Activated CD8-positive, alpha-beta T cell treated with anti-CD3 and anti-CD28 coated beads for 36 hours (primary cell): ENCODE data around the gene SHFL. TPM values are rescaled to one million over a fixed set of nuclear protein-coding genes. Genes with fewer than 3 reads are reported as not detected.
A peak's percentile ranks its signal among the peaks of the same experiment; 100 is the strongest.

ENCODE experiments used
- ATAC-seq: fragments of 200-7000 bp; cut with Tn5 transposase; one replicate; pipeline ENCODE4 v1.10.0; 2021; ENCODE audit warnings: mild to moderate bottlenecking, moderate library complexity
- CTCF ChIA-PET: fragments of 350-600 bp; sonication (Branson Sonifier 250); formaldehyde crosslinking; loops from one replicate; lab custom pipeline; 2021; ENCODE audit warnings: antibody characterized with exemption; lab: Charles Lee
- POLR2A ChIA-PET: fragments of 350-600 bp; sonication (Branson Sonifier 250); formaldehyde crosslinking; loops from one replicate; lab custom pipeline; 2021; ENCODE audit warnings: antibody characterized with exemption; lab: Charles Lee
- DNase-seq: peaks from one replicate; pipeline ENCODE4 v3.0.0-alpha.2; 2020
- H3K27ac Mint-ChIP-seq: one replicate; pipeline ENCODE4 v1.8.0; 2021; ENCODE audit warnings: mild to moderate bottlenecking, mixed read lengths
- H3K27me3 Mint-ChIP-seq: one replicate; pipeline ENCODE4 v1.8.0; 2021; ENCODE audit warnings: mixed read lengths
- H3K36me3 Mint-ChIP-seq: one replicate; pipeline ENCODE4 v1.8.0; 2021; ENCODE audit warnings: low read depth, mixed read lengths
- H3K4me1 Mint-ChIP-seq: one replicate; pipeline ENCODE4 v1.8.0; 2021; ENCODE audit warnings: low read depth, mixed read lengths
- H3K4me3 Mint-ChIP-seq: one replicate; pipeline ENCODE4 v1.8.0; 2021; ENCODE audit warnings: mild to moderate bottlenecking, moderate library complexity, mixed read lengths
- H3K9me3 Mint-ChIP-seq: one replicate; pipeline ENCODE4 v1.8.0; 2021; ENCODE audit warnings: mixed read lengths
- intact Hi-C: fragments of 100-400 bp; cut with micrococcal nuclease; formaldehyde crosslinking; loops from one replicate; pipeline ENCODE4 v1.10.0; 2022
- total RNA-seq, 2 experiments: library from RNA; stranded (reverse); gene quantifications; one replicate each; pipeline ENCODE4 v1.2.3, GENCODE V29; 2021
- TF ChIP-seq, protein P1 (sequence below): fragments of 200-600 bp; IDR thresholded peaks from one replicate; pipeline ENCODE4 v1.8.0; 2022; ENCODE audit warnings: antibody characterized with exemption, mild to moderate bottlenecking

Gene SHFL
- total RNA-seq, 2 experiments from 2014 or later: 45.6 to 49.5 TPM

DNA sequence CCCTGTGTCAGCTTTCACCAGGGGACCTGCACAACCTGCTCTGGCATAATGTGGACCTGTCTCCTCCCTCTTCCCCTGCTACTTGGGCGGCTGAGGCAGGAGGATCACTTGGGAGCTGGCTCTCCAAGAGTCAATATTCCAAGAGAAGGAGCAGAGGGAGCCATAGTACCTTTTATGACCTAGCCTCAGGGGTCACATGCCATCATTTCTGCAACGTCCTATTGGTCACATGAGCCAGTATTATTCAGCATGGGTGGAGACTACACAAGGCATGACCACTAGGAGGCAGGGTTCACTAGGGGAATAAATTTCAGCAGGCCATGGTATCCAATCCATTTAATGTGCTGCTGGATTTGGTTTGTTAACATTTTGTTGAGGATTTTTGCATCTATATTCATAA is 12.0 kb upstream of the SHFL start:
- Mint-ChIP-seq H3K27me3 (peaks cover 3% of the 10 kb centered on the region), H3K9me3 (peaks cover 6% of the 10 kb centered on the region), H3K27ac (no peak overlapping the region), H3K4me3 (no peak overlapping the region), H3K4me1 (no peaks in the 10 kb centered on the region), H3K36me3 (no peaks in the 10 kb centered on the region)
- DNase-seq: peak; percentile 71
- TF ChIP-seq, protein P1, sequence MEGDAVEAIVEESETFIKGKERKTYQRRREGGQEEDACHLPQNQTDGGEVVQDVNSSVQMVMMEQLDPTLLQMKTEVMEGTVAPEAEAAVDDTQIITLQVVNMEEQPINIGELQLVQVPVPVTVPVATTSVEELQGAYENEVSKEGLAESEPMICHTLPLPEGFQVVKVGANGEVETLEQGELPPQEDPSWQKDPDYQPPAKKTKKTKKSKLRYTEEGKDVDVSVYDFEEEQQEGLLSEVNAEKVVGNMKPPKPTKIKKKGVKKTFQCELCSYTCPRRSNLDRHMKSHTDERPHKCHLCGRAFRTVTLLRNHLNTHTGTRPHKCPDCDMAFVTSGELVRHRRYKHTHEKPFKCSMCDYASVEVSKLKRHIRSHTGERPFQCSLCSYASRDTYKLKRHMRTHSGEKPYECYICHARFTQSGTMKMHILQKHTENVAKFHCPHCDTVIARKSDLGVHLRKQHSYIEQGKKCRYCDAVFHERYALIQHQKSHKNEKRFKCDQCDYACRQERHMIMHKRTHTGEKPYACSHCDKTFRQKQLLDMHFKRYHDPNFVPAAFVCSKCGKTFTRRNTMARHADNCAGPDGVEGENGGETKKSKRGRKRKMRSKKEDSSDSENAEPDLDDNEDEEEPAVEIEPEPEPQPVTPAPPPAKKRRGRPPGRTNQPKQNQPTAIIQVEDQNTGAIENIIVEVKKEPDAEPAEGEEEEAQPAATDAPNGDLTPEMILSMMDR: peak; percentile 57
- intact Hi-C loops: loop anchor here (2.0 kb wide), 1 partner anchor 39 kb away; no protein-coding TSS in a partner anchor
- CTCF ChIA-PET: interaction anchor here (0.6 to 1.8 kb wide), 7 partner anchors 9 to 176 kb away, joined by 3 to 8 read pairs (median 3); partner anchors contain the start of gene P2RY11
- peak; percentile 88 for ATAC-seq
- POLR2A ChIA-PET: interaction anchor here (0.5 to 1.9 kb wide), 2 partner anchors 39 to 71 kb away, joined by 3 to 5 read pairs; no protein-coding TSS in a partner anchor

DNA sequence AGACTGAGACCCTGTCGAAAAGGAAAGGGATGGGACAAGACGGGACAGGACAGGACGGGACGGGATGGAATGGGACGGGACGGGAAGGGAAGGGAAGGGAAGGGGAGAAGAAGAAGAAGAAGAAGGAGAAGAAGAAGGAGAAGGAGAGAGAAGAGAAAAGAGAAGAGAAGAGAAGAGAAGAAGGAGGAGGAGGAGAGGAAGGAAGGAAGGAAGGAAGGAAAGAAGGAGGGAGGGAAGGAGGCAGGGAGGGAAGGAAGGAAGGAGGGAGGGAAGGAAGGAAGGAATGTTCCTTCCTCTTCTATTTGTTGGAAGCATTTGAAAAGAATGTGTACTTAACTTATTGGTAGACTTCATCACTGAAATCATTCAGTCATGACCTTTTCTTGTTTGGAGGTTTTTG is 9.6 kb upstream of the SHFL start:
- POLR2A ChIA-PET: no interaction called here
- no peak for DNase-seq
- TF ChIP-seq, protein P1: no peak
- CTCF ChIA-PET: no interaction called here
- Mint-ChIP-seq H3K27me3 (peaks cover 3% of the 10 kb centered on the region), H3K27ac (no peak overlapping the region), H3K36me3 (no peaks in the 10 kb centered on the region), H3K4me1 (no peaks in the 10 kb centered on the region), H3K9me3 (peaks cover 6% of the 10 kb centered on the region), H3K4me3 (no peak overlapping the region)
- no peak for ATAC-seq
- intact Hi-C loops: no loop called here

DNA sequence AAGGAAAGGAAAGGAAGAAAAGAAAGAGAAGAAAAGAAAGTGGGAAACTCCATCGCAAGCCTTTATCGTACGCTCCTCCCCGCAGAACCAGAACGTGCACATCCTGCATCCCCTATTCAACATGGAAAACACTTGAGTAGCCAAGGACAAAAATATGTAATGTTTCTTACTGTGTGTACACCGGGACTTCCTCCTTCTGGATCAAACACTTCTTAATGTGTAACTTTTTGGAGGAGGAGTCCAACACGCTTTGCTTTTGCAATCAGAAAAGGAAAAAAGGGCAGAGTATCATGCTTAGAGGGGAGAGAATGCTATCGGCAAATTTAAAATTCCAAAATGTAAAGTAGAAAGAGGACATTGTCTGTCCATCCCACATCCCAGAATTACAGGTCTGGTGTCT is 7.8 kb upstream of the SHFL start:
- intact Hi-C loops: no loop called here
- Mint-ChIP-seq H3K27ac (no peak overlapping the region), H3K36me3 (no peaks in the 10 kb centered on the region), H3K27me3 (peaks cover 3% of the 10 kb centered on the region), H3K4me1 (no peaks in the 10 kb centered on the region), H3K9me3 (peaks cover 6% of the 10 kb centered on the region), H3K4me3 (no peak overlapping the region)
- TF ChIP-seq, protein P1: no peak
- no peak for ATAC-seq
- DNase-seq: no peak
- CTCF ChIA-PET: interaction anchor here (1.6 kb wide), 1 partner anchor 50 kb away, joined by 4 read pairs; no protein-coding TSS in a partner anchor
- POLR2A ChIA-PET: interaction anchor here (1.2 kb wide), 1 partner anchor 34 kb away, joined by 4 read pairs; no protein-coding TSS in a partner anchor

- CTCF ChIA-PET: interaction anchor here (1.6 kb wide), 1 partner anchor 51 kb away, joined by 4 read pairs; no protein-coding TSS in a partner anchor
- no peaks in the 10 kb centered on the region for H3K4me1 Mint-ChIP-seq
- H3K36me3 Mint-ChIP-seq: no peaks in the 10 kb centered on the region
- no peak overlapping the region for H3K4me3 Mint-ChIP-seq
- DNase-seq: no peak
- no peak for ATAC-seq
- peaks cover 2% of the 10 kb centered on the region for H3K9me3 Mint-ChIP-seq
- TF ChIP-seq, protein P1: no peak
- H3K27me3 Mint-ChIP-seq: peaks cover 3% of the 10 kb centered on the region
- intact Hi-C loops: no loop called here
- H3K27ac Mint-ChIP-seq: no peak overlapping the region
- POLR2A ChIA-PET: no interaction called here
Measured at GRCh38 chr19:10079031-10079453, 7.1 kb upstream of the SHFL start.

- DNase-seq: no peak
- ChIA-PET CTCF (interaction anchor here (0.8 to 1.6 kb wide), 5 partner anchors 10 to 152 kb away, joined by 3 read pairs; no protein-coding TSS in a partner anchor), POLR2A (interaction anchor here (0.6 to 3.3 kb wide), 5 partner anchors 23 to 429 kb away, joined by 3 to 13 read pairs (median 4); partner anchors contain the start of gene PPAN)
- TF ChIP-seq, protein P1: no peak
- H3K9me3 Mint-ChIP-seq: no peaks in the 10 kb centered on the region
- intact Hi-C loops: no loop called here
- peaks cover 13% of the 10 kb centered on the region for H3K4me1 Mint-ChIP-seq
- H3K4me3 Mint-ChIP-seq: no peak overlapping the region
- peaks cover 5% of the 10 kb centered on the region for H3K36me3 Mint-ChIP-seq
- no peak overlapping the region for H3K27ac Mint-ChIP-seq
- H3K27me3 Mint-ChIP-seq: no peaks in the 10 kb centered on the region
- no peak for ATAC-seq
Measured at GRCh38 chr19:10083911-10084310, 2.2 kb upstream of the SHFL start.
